Left ventricle myocardium inferior (tissue), 1 donor: Measurements from ENCODE around the gene RNF222. TPM values are rescaled to one million over a fixed set of nuclear protein-coding genes. Genes with fewer than 3 reads are reported as not detected.

Experiments
- DNase-seq: peaks from one replicate; pipeline ENCODE4 v3.0.0-alpha.2; 2020
- H3K27ac ChIP-seq: fragments of 200-600 bp; replicated peaks from 2 replicates; pipeline ENCODE4 v1.8.0; 2021
- H3K27me3 ChIP-seq: fragments of 200-600 bp; 2 replicates; pipeline ENCODE4 v1.8.0; 2021; ENCODE audit warnings: low read depth
- H3K36me3 ChIP-seq: fragments of 200-600 bp; 2 replicates; pipeline ENCODE4 v1.8.0; 2021
- H3K4me1 ChIP-seq: fragments of 200-600 bp; 2 replicates; pipeline ENCODE4 v1.8.0; 2021
- H3K4me3 ChIP-seq: fragments of 200-600 bp; 2 replicates; pipeline ENCODE4 v1.8.0; 2021; ENCODE audit warnings: mild to moderate bottlenecking, moderate library complexity
- H3K9me3 ChIP-seq: fragments of 200-600 bp; replicated peaks from 2 replicates; pipeline ENCODE4 v1.8.0; 2021
- intact Hi-C: fragments of 100-400 bp; cut with micrococcal nuclease; formaldehyde crosslinking; loops from one replicate; pipeline ENCODE4 v1.11.0; 2022
- long read RNA-seq: library from polyadenylated mRNA; unstranded; transcript quantifications from one replicate; pipeline ENCODE4 v2.0.0, GENCODE V29; 2021
- total RNA-seq: library from RNA; stranded (reverse); fragmentation: NEBNext Ultra II Directional; extraction: Animal tissue kit (Norgen Biotek cat#: 25700); gene quantifications from one replicate; pipeline ENCODE4 v1.2.1, GENCODE V29; 2021
- TF ChIP-seq, protein P1 (sequence below): fragments of 200-600 bp; IDR thresholded peaks from 2 replicates; pipeline ENCODE4 v1.8.0; 2021; ENCODE audit warnings: antibody characterized with exemption, mild to moderate bottlenecking, borderline replicate concordance
- donor health status: DM: no; HTN: yes; CAD: no; lungs with severe emphysema.

The RNF222 gene, protein sequence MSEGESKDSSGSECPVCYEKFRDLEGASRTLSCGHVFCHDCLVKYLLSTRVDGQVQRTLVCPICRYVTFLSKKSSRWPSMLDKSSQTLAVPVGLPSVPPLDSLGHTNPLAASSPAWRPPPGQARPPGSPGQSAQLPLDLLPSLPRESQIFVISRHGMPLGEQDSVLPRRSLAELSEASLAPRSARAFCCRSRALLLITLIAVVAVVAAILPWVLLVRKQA
- total RNA-seq: not detected
- long read RNA-seq: 0 reads

DNA sequence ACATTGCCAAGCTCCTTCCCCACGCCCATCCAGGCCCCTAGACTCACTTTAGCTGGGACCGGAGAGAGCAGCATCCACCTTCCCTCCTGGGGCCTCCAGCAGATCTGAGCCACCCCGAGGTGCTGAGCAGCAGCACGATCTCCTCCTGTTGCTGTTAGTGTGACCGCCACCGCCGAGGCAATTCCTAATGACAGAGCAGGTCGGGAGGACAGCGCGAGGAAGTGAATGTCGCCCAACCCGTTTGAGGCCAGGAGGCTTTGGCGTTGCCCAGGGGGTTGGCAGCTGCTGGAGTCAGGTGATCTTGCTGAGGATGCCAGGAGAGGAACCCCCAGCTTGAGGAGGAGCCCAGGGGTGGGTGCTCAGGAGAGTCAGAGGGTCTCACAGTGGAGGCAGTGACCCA is at the start of gene RNF222:
TSS of gene RNF222 (minus strand) at position 192 of the 400 bp plus-strand sequence. CDS start 4,366 bp downstream, outside the sequence.
- H3K27ac ChIP-seq: no peak within 1 kb of the TSS
- H3K4me1 ChIP-seq: no peaks in the 10 kb centered on the region
- peaks cover 77% of the 10 kb centered on the region for H3K27me3 ChIP-seq
- TF ChIP-seq, protein P1, sequence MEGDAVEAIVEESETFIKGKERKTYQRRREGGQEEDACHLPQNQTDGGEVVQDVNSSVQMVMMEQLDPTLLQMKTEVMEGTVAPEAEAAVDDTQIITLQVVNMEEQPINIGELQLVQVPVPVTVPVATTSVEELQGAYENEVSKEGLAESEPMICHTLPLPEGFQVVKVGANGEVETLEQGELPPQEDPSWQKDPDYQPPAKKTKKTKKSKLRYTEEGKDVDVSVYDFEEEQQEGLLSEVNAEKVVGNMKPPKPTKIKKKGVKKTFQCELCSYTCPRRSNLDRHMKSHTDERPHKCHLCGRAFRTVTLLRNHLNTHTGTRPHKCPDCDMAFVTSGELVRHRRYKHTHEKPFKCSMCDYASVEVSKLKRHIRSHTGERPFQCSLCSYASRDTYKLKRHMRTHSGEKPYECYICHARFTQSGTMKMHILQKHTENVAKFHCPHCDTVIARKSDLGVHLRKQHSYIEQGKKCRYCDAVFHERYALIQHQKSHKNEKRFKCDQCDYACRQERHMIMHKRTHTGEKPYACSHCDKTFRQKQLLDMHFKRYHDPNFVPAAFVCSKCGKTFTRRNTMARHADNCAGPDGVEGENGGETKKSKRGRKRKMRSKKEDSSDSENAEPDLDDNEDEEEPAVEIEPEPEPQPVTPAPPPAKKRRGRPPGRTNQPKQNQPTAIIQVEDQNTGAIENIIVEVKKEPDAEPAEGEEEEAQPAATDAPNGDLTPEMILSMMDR: no peak
- H3K9me3 ChIP-seq: no peaks in the 10 kb centered on the region
- DNase-seq: no peak
- no peak within 1 kb of the TSS for H3K4me3 ChIP-seq
- H3K36me3 ChIP-seq: no peaks in the 10 kb centered on the region
- intact Hi-C loops: no loop called here

DNA sequence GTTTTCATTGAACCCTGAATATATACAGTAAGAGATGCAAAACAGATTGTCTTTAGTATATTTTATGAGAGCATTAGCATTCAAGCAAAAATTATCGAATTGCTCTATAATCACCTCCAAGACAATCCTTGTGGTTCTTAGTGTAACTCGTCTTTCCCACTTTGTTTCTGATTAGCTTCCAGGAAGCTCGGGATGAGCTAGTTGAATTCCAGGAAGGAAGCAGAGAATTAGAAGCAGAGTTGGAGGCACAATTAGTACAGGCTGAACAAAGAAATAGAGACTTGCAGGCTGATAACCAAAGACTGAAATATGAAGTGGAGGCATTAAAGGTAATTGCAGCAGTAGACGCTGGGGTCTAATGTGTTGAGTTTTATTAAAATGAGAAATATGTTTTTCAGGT is 47.9 kb upstream of the RNF222 start:
- intact Hi-C loops: no loop called here
- no peaks in the 10 kb centered on the region for H3K27me3 ChIP-seq
- H3K4me3 ChIP-seq: peak overlapping the region; percentile 23
- TF ChIP-seq, protein P1: no peak
- H3K9me3 ChIP-seq: no peaks in the 10 kb centered on the region
- no peak for DNase-seq
- H3K36me3 ChIP-seq: peaks cover 46% of the 10 kb centered on the region
- peaks cover 82% of the 10 kb centered on the region for H3K4me1 ChIP-seq
- H3K27ac ChIP-seq: peak overlapping the region; percentile 68

DNA sequence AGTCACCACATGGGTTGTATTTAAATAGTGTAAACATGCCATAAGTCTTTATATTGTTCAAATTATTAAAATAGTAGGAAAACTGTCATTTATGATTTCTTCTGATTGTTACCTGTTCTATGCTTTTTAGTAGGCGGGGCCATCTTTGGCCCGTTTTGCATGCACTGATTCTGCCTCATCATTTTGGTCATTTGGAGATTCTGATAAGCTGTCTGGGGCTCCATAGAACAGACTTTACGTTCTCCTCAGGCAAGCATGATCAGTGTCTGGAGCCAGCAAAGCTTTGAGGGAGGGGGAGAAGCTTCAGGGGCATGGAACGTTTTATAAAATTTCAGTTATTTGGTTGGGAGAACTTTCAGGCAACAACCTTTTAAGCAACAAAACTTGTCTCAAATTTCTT is 46.9 kb upstream of the RNF222 start:
- TF ChIP-seq, protein P1: no peak
- Histone ChIP-seq H3K27ac (no peak overlapping the region), H3K4me3 (no peak overlapping the region), H3K4me1 (peaks cover 92% of the 10 kb centered on the region), H3K36me3 (peaks cover 42% of the 10 kb centered on the region), H3K27me3 (no peaks in the 10 kb centered on the region), H3K9me3 (no peaks in the 10 kb centered on the region)
- no peak for DNase-seq
- intact Hi-C loops: no loop called here

DNA sequence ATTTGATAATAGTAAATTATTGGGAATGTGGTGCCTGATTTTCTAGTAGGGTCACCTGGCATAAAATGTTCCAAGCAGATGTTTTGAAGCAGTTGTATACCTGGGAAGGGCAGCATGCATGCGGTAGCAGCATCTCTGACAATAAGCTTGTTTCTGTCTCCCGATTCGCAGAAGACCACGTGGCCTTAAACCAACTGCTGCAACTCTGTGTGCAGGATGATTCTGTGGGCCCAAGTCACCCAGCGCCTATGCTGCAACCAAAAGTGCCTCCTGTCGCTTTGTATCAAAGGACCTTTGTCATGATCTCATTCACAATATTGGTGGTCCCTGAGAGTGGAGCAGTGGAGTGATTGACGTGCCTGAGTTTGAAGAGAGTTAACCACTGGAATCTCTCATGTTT is 46.1 kb upstream of the RNF222 start:
- intact Hi-C loops: no loop called here
- peaks cover 40% of the 10 kb centered on the region for H3K36me3 ChIP-seq
- no peak overlapping the region for H3K27ac ChIP-seq

DNA sequence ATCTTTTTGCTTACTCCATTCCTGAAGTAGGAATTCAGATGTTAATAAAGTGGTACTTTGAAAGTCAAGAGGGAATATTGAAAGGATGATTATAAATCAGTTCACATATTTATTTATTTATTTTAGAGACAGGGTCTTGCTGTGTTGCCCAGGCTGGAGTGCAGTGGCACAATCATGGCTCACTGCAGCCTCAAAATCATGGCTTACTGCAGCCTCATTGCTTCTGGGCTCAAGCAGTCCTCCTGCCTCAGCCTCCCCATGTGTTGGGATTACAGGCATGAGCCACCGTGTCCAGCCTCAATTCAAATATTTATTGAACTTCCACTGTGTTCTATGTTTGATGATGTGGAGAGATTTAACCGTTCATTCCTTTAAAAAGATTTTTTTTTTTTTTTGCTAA is 44.7 kb upstream of the RNF222 start:
- Histone ChIP-seq H3K36me3 (peaks cover 41% of the 10 kb centered on the region), H3K27me3 (no peaks in the 10 kb centered on the region), H3K4me3 (no peak overlapping the region), H3K27ac (peak overlapping the region; percentile 38), H3K4me1 (peaks cover 93% of the 10 kb centered on the region), H3K9me3 (no peaks in the 10 kb centered on the region)
- TF ChIP-seq, protein P1: no peak
- DNase-seq: no peak
- intact Hi-C loops: no loop called here

More for the DNA sequence above, 46.1 kb upstream of the RNF222 start:
- no peaks in the 10 kb centered on the region for H3K27me3 ChIP-seq
- no peak for DNase-seq
- no peak overlapping the region for H3K4me3 ChIP-seq
- no peaks in the 10 kb centered on the region for H3K9me3 ChIP-seq
- peaks cover 94% of the 10 kb centered on the region for H3K4me1 ChIP-seq
- TF ChIP-seq, protein P1: no peak
